ENCODE measurements around the gene KIAA0753.

KIAA0753 gene

DNA sequence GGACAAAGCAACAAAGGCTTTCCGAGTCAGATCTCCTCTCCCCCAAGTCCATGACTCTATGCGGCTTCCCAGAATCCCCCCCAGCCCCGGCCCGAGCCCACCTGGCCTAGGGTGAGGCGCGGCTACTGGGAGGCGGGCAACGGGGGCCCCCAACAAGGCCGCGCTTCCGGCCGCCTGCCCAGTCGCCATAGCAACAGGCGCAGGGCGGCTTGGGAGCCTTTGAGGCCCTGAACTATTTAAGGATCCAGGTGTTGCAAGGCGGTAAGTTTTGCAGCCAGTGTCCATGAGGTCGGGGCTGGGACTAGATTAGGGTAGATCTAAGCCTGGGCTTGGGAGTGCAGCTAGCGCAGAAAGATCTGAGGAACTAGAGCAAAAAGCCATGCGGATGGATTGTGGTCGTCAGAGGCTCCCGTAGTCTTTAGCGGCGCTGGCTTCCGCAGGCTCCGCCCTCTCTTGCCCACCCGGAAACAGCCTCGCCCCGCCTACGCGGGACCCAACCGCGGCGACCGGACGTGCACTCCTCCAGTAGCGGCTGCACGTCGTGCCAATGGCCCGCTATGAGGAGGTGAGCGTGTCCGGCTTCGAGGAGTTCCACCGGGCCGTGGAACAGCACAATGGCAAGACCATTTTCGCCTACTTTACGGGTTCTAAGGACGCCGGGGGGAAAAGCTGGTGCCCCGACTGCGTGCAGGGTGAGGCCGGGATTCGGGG, at the start of gene KIAA0753, which contains the start of gene TXNDC17:
KIAA0753 (minus strand) TSS at position 176 of the 711 bp plus-strand sequence. CDS start 5,608 bp downstream, outside the sequence.
TXNDC17 (plus strand) TSS at position 525 of the 711 bp plus-strand sequence; CDS start at position 548, 23 bp downstream.
- no peak for DNase-seq (ENCODE audit: low read depth, low spot score)
- H3K27ac ChIP-seq: peak within 1 kb of the TSS; percentile 85

DNA sequence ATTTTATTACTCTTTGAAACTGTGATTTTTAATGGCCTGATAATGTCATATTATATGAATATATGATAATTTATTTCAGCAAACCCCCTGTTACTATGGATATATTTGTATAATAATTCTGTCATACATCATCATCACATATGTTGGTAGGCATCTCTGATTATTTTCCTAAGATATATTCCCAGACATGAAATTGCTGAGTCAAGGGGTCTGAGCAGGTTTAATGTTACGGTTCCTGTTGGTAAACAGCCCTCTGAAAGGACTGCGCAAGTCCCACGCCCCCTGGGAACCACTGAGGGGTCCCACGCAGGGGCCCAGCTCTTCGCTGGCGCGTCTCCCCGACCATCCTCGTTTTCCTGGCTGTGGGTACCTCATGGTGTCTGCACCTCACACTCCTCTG, 48.4 kb upstream of the KIAA0753 start:
- no peak for DNase-seq (ENCODE audit: low read depth, low spot score)
- no peak overlapping the region for H3K27ac ChIP-seq

DNA sequence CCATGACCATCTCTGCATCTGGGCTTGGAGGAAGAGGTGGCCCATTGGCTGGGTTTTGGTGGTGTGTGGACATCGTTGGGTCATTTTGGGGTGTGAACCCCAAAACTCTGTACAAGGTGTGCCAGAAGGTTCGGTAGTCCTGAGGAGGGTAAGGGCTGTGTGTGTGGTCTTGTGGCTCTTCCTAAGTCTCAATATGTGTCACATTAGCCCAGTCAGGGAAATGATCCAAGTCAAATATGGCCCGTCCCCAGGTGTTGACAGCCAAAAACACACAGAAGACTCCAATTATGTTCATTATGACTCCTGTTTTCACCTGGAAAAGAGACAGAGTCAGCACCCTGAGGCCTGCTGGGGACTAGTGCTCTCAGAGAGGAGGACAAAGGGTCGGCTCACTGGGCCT, 45.5 kb upstream of the KIAA0753 start:
- no peak overlapping the region for H3K27ac ChIP-seq
- no peak for DNase-seq (ENCODE audit: low read depth, low spot score)

DNA sequence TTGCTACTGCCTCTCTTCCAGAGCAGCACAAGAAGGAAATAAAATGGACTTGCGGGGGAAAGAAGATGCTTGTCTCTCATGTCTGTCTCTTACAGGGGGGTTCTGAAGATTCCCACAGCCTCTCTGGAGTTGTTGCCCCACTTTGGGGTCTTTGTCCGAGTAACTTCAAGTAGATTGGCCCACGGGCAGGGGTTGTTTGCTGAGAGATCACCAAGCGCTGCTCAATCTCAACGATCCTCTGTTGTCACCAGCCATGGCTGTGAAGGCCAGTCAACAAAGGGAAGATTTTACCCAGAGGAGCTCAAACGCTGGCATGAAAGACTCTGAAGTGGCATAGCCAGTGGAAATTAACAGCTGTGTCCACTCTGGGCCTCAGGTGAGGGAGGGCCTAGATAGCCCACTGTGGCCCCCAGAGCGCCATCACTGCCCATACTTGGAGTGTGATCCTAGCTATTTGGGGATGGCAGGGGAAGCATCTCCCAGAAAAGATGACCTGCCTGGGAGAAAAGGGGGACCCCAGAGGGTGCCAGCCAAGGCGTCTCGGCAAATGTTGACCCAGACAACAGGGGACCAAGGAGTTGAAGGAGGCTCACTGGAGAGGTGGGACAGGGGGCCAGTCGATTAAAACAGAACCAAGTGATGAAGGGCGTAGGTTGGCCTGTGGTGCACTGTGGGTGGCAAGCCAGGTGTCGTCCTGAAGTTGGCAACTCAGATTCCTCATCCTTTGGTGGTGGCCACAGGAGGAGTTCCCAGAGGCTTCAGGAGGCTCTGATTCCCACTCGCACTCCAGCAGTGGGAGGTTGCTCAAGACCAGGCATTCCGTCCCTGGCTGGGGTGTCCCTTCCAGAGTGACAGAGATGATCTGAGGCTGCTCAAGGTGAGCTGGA, 44.6 kb upstream of the KIAA0753 start:
- no peak for DNase-seq (ENCODE audit: low read depth, low spot score)
- no peak overlapping the region for H3K27ac ChIP-seq

DNA sequence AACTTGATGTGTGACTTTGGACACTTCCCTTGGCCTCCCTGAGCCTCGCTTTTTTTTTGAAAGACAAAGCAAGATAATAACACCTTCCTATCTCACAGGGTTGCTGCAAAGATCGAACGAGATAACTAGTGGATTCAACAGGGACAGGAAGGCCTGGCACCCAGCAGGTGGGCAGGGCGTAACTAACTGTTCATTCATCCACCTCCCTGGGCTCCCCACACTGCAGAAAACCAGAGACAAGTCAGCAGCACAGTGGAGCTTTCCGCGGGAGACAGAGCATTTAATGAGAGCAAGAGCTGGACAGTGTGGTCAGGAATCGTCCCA, 43.9 kb upstream of the KIAA0753 start:
- no peak overlapping the region for H3K27ac ChIP-seq
- DNase-seq (ENCODE audit: low read depth, low spot score): no peak

DNA sequence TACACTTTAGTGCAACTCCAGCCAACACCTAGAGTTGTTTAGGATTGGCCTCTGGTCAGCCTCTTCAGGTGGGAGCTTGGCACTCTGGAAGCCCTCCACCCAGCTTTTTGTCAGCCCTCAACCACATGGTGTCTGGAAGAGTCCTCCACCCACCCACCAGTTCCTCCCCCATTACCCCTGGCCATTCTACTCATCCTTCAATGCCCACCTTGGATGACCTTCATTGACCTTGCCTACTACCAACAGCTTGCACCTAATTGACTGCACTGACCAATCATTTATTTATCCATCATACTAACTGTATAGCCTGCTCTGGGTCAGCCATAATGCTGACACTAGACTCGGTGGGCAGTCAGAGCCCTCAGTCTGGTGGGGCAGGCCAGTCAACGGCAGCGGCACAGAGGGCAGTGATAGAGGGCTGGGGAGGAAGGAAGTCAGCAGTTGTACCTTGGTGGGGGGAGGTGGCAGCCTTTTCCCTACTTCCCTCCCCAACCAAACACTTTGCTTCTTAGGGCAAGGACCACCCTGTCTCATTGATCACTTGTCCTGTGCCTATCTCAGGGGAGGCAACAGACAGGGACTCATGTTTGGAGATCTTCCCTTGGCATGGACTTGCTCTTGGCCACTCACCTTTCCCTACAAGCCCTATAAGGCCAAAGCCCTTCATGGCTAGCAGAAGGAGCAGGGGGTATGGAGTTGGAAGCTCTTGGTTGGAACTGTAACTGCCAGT, 43.4 kb upstream of the KIAA0753 start:
- no peak overlapping the region for H3K27ac ChIP-seq
- no peak for DNase-seq (ENCODE audit: low read depth, low spot score)

DNA sequence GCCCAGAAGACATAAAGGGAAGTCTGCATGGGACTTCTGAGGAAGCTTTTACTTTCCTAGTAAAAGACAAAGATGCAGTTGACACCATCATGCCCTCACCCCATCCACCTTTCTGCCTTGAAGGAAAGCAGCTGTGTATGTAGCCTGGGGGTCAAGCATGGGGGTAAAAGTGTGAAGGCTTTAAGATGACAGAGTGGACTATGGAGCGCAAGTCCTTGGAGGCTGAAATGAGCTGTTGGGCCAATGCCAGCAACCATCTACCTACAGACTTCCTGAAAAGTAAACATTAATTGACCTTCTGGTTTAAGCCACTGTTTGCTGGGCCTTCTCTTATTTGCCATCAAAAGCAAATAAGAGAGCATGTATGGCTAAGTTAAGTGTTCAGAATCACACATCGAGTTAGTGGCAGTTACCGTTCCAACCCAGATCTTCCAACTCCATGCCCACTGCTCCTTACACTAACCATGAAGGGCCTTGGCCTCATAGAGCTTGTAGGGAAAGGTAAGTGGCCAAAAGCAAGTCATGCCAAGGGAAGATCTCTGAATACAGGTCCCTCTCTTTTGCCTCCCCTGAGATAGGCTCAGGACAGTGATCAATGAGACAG, 42.7 kb upstream of the KIAA0753 start:
- no peak for DNase-seq (ENCODE audit: low read depth, low spot score)
- no peak overlapping the region for H3K27ac ChIP-seq

DNA sequence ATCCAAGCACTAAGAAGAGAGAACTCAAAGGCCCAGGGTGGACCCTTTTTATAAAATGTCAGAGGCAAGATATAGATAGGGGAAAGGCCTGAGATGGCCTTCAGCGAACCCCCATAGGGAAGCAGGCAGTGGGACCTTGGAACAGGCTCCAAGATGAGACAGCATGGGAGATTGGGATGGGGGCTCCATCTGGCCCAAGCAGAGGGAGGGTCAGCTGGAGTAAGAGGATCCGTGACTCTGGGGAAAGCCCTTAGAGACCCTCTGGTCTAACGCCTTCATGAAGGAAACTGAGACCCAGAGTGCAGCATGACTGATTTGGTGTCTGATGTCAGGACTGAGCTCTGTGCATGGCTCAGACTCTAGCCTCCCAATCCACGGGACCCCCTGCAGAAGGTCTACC, 41.8 kb upstream of the KIAA0753 start:
- no peak overlapping the region for H3K27ac ChIP-seq
- no peak for DNase-seq (ENCODE audit: low read depth, low spot score)

DNA sequence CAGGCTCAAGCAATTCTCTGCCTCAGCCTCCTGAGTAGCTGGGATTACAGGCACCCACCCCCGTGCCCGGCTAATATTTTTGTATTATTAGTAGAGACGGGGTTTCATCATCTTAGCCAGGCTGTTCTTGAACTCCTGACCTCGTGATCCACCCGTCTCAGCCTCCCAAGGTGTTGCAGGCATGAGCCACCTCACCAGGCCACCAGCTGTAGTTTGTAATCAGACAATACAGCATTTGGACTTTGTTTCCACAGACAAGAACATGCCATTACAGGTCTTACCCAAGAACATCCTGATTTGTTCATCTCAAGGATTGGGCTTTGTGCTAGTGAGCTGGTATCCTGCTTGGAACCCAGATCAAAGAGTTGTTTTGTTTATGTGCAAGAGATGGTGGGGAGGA, 41.2 kb upstream of the KIAA0753 start:
- H3K27ac ChIP-seq: peak overlapping the region; percentile 20
- peak; percentile 43 for DNase-seq (ENCODE audit: low read depth, low spot score)

DNA sequence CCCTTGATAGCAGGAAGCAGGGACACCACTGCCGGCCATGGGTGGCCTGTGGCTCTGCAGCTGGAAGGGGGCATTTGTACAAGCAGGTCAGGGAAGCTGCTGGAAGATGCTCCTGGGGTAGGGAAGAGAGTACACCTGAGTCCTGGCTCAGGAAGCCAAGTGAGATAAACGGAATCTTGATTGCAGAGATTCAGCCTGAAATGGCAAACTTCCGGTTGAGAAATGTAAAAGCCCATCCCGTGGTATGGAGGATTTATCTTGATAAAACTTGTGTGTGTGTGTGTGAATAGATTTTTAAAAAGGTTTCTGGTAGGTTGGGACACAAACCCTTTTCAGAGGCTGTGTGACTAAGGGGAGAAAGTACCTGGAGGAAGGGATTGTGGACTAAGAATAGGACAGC, 40.7 kb upstream of the KIAA0753 start:
- H3K27ac ChIP-seq: peak overlapping the region; percentile 20
- no peak for DNase-seq (ENCODE audit: low read depth, low spot score)

DNA sequence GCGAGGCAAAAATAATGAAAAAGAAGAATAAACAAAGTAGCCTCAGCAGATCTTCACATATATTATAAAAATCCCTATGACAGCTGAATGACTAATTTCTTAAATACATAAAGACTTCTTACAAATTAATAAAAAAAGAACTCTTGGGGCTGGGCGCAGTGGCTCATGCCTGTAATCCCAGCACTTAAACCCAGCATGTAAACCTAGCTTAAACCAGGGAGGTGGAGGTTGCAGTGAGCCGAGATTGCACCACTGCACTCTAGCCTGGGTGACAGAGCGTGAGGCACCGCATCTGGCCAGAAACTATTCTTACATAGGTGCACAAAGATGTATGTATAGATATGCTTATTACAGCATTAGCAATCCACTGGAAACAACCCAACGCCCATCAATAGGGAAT, 38.7 kb upstream of the KIAA0753 start:
- H3K27ac ChIP-seq: no peak overlapping the region
- no peak for DNase-seq (ENCODE audit: low read depth, low spot score)

DNA sequence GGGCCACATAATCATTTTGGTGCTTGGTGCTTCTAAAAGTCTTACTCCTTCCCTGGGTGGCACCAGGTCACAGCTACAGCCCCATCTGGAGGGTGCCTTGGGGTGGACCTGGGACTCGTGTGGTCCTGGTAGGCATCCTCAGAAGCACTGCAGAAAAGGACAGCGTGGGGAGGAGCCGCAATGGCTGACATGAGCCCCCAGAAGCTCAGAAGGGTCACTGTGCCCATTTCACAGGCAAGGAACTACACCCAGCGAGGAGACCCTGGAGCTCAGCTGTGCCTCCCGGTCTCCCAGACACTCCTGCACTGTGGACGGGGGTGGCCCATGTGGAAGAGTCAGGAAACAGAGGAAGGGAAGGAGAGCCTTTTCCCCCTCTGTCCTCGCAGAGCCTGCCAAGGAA, 37.4 kb upstream of the KIAA0753 start:
- no peak overlapping the region for H3K27ac ChIP-seq
- no peak for DNase-seq (ENCODE audit: low read depth, low spot score)

DNA sequence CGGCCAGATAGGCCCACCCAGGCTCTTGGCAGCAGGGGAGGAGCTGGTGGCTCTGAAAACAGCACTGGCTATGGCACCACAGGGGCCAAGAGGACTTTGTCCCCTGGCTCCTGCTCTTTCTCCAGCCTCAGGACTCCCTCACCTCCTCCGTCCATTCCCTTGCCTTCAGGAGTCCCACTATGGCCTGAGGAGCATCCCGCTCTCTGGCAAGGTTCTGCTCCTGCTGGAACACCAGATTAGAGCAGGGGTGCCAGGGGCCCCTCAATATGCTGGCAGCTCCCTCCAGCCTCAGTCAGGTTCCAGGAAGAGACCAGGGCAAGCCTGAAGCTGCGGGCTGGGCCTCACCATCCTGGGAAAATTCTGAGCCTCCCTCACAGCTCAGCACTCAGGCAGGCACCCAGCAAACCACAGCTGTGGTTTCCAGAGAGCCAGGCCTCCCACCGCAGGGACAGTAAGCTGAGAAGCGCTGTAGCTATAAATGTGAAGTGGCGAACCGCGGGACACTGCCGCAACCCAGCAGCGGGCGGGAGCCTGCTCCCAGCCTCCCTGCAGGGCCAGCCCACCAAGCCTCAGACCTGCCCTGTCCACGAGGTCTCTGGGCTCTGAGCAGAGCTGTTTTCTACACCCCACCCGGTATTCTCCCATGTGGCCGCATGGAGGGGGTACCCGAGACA, 36.8 kb upstream of the KIAA0753 start:
- DNase-seq (ENCODE audit: low read depth, low spot score): no peak
- no peak overlapping the region for H3K27ac ChIP-seq

DNA sequence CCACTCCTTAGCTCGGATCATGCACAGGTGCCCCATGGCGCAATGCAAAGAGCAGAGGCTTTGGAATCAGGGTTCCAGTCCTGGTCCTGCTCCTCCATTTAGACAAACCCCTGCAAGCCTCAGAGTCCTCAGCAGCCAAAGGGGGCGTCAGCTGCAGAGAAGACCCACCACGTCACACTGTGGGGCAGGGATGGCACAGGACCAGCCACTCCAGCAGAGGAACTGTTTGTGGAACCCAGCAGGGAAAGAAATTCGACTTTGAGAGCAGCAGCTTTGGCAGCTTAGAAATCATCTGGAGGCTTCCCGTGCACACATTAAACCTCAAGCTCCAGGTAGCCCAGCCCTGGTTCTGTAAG, 36.3 kb upstream of the KIAA0753 start:
- H3K27ac ChIP-seq: no peak overlapping the region
- no peak for DNase-seq (ENCODE audit: low read depth, low spot score)

DNA sequence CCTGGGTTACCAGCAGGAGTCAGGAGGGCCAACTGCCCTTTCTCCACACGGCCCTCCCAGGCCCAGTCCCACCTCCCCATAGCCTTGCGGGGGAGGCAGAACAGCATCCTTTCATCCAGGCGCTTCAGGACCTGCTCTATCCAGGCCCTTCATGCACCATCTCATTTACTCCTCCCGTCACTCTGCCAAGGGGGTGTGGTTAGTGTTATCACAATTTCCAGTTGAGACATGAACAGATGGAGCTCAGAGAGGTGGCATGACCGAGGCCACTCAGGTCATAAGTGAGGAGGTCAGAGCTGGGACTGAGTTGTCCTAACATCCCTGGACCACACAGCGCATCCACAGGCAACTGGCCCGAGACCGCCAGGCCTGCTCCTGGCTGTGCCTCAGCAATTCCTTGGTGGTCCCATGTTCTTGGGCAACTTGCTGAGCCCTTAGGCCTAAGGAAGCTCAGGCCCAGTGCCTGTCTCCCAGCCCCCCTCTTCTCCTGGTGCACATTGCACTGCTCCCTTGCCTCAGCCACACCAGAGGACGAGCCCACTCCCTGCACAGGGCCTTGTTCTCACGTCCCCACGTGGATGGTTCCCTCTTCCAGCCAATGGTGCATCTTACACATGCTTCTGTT, 34.8 kb upstream of the KIAA0753 start:
- no peak overlapping the region for H3K27ac ChIP-seq
- no peak for DNase-seq (ENCODE audit: low read depth, low spot score)

DNA sequence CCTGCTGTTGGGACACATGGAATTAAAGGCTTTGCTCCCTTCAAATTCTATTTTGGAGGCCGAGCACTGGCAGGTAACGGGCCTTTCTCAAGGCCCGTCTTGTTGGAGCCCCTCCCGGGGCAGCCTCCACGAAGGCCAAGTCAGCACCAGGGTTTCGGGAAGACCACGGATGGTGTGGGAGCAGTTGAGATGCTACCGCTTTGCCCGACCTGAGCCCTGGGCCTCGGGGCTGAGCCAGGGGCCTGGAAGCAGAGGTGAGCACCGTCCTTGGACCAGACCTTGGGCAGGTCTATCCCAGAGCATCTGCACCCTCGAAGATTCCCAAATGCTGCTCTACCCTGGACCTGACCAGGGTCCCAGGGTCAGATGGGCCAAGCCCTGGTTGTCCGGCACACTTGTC, 34.1 kb upstream of the KIAA0753 start:
- DNase-seq (ENCODE audit: low read depth, low spot score): no peak
- no peak overlapping the region for H3K27ac ChIP-seq

DNA sequence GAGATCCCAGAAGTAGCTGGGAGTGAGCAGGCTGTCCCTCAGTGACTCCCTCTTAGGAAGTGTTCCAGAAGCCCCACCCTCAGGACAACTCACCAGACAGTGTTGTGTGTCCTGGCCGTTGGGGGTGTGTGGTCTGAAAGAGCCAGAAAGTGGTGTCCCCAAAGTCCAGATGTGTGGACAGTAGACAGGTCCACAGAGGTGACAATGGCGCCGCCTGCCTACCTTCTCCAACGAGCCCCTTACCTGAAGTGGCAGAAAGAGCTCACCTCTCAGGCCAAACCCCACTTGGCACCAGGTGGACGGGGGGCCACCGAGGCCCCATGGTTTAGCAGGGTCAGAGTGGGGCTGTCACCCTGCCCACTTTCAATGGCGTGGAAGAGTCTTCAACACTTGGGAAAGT, 30.9 kb upstream of the KIAA0753 start:
- H3K27ac ChIP-seq: peak overlapping the region; percentile 96
- DNase-seq (ENCODE audit: low read depth, low spot score): no peak

DNA sequence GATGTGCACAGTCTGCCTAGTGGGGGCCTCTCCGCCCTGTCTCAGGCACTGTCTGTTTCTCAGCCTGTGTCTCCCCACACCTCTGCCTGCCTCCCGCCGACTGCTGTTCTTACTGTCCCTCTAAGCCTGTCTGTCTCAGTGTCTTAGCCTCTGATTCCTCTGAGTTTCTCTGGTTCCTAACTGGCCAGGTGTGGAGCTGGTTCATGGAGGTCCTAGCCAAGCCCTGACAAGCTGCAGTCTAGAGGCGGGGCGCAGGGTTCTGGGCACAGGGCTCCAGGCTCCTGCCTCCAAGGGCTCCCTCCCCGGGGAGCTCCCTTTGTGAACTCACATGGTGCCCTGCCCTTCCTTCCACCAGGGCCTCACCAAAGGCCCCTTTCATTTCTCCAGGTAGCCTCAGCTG, 30.5 kb upstream of the KIAA0753 start:
- peak overlapping the region; percentile 96 for H3K27ac ChIP-seq
- no peak for DNase-seq (ENCODE audit: low read depth, low spot score)

DNA sequence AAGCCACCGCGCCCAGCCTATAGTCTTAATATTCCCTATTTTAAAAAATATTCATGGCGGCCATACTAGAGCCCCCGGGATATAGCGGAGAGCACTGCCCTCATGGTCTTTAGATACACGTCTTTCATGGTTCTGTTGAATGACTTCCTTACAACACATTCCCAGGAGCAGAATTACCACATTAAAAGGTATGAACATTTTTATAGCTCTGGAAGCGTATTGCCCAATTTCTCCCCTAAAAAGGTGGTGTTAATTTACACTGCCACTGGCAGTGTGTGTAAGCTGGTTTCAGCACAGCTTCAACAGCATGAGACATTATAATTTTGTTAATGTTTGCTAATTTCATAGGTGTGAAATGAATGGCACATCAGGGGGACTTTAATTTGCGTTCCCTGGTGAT, 30.1 kb upstream of the KIAA0753 start:
- no peak for DNase-seq (ENCODE audit: low read depth, low spot score)
- H3K27ac ChIP-seq: peak overlapping the region; percentile 96

All from epithelial cell of prostate (primary cell).